Endothelial cell of umbilical vein (primary cell): ENCODE data around the gene TOP2B.

Source experiments
- MAX ChIP-seq: IDR thresholded peaks from 2 replicates; pipeline ENCODE4 v1.6.1; 2011; ENCODE audit not compliant: insufficient read depth, insufficient read length
- POLR2AphosphoS5 ChIP-seq: IDR thresholded peaks from 2 replicates; pipeline ENCODE4 v1.6.1; 2012; ENCODE audit warnings: low read depth, mild to moderate bottlenecking, control low read depth, low read length, moderate library complexity; ENCODE audit not compliant: insufficient read depth

GRCh38 chr3:25552251-25552650 is 112.5 kb downstream of the TOP2B start:
- TF ChIP-seq MAX, result no peak
- no peak for TF ChIP-seq POLR2AphosphoS5
